ENCODE results near the gene PSMD14.

DNA sequence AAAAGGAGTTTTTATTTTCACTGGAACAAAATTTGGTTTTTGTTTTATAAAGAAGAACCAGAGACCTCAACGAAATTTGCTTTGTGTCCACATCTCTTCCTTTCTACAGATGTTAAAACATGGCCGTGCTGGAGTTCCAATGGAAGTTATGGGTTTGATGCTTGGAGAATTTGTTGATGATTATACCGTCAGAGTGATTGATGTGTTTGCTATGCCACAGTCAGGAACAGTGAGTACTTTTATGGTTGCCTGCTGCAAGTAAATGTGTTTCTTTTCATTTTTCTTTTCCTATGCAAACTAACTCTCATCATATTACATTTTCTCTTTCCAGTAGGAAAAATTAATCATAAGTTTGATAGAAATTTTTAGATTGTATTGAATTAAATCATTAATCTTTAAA lies 59.5 kb downstream of the PSMD14 start:
- TF ChIP-seq, protein P1, sequence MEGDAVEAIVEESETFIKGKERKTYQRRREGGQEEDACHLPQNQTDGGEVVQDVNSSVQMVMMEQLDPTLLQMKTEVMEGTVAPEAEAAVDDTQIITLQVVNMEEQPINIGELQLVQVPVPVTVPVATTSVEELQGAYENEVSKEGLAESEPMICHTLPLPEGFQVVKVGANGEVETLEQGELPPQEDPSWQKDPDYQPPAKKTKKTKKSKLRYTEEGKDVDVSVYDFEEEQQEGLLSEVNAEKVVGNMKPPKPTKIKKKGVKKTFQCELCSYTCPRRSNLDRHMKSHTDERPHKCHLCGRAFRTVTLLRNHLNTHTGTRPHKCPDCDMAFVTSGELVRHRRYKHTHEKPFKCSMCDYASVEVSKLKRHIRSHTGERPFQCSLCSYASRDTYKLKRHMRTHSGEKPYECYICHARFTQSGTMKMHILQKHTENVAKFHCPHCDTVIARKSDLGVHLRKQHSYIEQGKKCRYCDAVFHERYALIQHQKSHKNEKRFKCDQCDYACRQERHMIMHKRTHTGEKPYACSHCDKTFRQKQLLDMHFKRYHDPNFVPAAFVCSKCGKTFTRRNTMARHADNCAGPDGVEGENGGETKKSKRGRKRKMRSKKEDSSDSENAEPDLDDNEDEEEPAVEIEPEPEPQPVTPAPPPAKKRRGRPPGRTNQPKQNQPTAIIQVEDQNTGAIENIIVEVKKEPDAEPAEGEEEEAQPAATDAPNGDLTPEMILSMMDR (IDR thresholded peaks at IDR 0.05; ENCODE audit: poor library complexity, severe bottlenecking), result no peak
- peak; percentile 81 for TF ChIP-seq EP300 (conservative IDR thresholded peaks at IDR 0.05; ENCODE audit: poor library complexity, severe bottlenecking)
- peak; percentile 71 for TF ChIP-seq POLR2AphosphoS5 (IDR thresholded peaks at IDR 0.05)
- no peak for TF ChIP-seq EZH2 (IDR thresholded peaks at IDR 0.05; ENCODE audit: borderline replicate concordance, insufficient read depth, low read length, poor library complexity, severe bottlenecking)
- TF ChIP-seq MXI1 (conservative IDR thresholded peaks at IDR 0.05; ENCODE audit: poor library complexity, severe bottlenecking), result no peak
- TF ChIP-seq SMC3 (conservative IDR thresholded peaks at IDR 0.05; ENCODE audit: poor library complexity), result no peak

All from neural cell (in vitro differentiated cells).